Femur (tissue), 1 donor: ENCODE data around the gene KLKB1.
"Not testable (repeated sequence)": the region's sequence is repeated elsewhere in the genome, so short reads cannot be mapped to it uniquely, and the experiment has no call there.

Experiments used
- DNase-seq: peaks from one replicate; pipeline ENCODE4 v3.0.0-alpha.2; 2017

Gene KLKB1

DNA sequence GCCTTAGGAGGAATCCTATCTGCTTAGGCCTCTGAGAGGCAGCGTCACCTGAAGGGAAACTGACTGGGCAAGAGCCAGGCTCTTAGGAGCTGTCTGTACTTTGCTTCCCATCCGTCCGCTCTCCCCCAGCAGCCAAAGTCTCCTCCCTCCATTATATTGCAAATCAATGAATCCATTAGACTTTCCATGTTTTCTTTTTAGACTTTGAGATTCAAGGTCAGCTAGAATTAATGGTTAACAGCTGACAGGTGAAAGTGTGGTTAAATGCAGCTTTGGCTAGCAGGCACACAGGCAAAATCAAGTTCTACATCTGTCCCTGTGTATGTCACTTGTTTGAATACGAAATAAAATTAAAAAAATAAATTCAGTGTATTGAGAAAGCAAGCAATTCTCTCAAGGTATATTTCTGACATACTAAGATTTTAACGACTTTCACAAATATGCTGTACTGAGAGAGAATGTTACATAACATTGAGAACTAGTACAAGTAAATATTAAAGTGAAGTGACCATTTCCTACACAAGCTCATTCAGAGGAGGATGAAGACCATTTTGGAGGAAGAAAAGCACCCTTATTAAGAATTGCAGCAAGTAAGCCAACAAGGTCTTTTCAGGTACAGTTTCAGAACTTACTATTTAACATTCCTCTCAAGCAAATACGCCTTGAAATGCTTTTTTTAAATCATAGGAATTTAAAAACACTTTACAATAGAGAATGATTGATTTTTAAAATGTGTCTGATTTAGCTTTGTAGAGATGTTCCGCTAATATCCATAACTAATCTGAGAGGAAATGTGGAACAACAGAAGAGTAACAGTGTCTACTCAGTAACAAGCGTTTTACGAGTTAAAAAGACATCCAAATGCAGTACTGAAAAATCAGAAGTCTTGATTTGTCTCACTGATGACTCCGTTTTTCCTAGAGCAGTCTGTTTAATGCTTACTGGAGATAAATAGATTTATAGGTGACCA, 38.7 kb downstream of the KLKB1 start, which contains the start of gene F11:
TSS of gene F11 (plus strand) at position 507 of the 970 bp plus-strand sequence. CDS start 948 bp downstream, outside the sequence.
- DNase-seq: no peak

DNA sequence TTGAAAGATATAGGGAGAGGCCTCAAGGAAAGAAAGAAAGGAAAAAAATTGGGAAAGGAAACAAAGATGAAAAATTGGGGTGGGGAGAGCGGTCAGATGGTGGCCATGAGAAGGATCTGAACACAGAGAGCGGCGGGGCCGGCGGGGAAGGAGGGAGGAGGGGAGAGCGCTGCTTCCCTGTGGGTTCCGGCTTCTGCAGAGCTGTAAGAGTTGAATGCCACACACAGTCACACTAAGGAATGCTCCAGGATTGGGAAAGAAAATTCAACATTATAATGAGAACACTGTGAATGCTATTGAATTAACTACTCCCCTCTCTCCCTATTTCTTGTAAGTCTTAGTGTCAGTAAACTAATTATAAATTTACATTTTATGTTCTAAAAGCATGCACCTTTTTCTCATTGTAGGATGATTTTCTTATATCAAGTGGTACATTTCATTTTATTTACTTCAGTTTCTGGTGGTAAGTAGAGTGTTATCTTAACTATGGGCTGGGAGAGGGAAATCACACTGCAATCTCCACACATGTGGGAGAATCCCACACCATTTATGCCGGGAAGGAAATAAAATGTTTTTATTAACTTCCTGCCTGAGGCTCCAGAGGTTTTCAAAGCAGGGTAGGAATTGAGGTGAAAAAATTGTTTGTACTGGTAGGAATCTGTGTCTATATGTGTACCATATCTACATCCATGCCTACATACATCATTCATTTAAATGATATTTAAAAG, 39.6 kb downstream of the KLKB1 start:
- no peak for DNase-seq

DNA sequence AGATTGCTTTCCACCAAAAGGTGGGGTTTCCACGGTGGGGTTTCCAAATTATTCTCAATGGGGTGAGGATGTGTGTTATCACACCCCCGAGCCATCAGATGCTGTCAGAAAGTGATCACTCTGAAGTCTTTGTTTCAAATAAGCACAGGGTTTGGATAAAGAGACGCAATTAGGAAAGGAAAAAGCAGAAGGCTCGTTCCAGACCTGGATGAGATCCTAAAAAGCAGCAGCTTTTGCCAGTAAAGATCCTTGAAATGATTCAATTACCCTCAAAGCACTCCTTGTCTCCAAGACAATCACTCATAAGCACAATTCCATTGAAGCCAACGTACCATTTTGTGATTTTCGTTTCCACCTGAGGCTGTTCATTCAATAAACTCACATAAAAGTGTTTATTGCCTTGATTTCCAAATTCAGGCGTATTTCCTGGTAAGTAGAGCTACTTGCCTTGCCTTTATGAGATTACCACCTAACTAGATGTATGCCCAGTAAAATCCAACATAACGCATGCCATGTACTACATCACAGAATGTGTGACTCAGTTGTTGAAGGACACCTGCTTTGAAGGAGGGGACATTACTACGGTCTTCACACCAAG, 43.9 kb downstream of the KLKB1 start:
- no peak for DNase-seq

DNA sequence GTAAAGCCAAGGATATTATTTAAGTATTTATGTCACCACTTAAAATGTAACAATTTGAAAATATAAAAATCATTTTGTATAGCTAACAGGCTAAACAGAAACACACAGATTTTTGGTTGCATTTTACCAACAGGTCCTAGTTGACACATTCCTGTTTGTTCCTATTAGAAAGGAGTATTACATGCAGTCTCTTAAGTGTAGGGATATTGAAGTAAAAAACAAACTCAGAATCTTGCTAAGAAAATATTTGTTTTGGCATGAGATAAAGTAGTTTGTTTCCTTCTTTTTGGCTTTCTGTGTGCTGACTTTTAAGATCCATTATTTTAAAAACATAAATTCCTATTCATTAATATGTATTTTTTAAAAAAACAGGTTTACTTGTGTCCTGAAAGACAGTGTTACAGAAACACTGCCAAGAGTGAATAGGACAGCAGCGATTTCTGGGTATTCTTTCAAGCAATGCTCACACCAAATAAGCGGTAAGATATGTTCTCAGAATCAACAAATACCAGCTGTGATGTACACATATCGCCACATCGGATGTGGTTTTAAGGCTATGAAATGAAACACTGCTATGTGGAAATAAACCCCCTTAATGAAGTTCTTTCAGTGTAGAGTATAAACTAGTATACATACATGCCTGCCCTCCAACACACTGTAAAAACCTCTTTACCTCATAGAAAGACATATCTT, 45.5 kb downstream of the KLKB1 start:
- DNase-seq: no peak

DNA sequence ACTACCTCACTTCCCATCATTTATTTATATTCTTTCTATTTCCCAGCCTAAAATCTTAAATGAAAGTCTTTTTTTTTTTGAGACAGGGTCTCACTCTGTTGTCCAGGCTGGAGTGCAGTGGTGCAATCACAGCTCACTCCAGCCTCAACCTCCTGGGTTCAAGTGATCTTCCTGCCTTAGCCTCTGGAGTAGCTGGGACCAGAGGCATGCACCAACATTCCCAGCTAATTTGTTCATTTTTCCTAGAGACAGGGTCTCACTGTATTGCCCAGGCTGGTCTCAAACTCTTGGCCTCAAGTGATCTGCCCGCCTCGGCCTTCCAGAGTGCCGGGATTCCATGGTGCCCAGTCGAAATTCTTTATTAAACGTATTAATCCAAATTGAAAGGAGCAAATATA, 46.1 kb downstream of the KLKB1 start:
- DNase-seq: not testable (repeated sequence)

DNA sequence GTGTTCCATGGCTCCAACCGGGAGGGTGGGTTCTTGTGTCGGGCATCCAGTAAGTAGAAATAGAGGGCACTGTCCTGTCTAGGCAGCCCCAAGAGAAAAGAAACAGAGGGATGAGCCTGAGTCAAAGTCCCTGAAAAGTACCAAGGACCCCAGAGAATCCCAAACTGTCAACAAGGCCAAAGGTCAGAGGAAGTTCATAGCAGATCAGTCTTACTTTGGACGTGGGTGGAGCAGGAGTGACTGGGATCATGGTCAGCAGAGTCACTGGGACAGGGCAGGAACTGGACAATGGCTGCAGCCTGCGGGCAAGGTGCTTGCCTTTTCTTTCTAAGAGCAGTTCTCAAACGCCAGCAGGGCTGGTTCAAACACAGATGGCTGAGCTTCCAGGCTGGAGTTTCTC, 56.0 kb downstream of the KLKB1 start:
- no peak for DNase-seq

DNA sequence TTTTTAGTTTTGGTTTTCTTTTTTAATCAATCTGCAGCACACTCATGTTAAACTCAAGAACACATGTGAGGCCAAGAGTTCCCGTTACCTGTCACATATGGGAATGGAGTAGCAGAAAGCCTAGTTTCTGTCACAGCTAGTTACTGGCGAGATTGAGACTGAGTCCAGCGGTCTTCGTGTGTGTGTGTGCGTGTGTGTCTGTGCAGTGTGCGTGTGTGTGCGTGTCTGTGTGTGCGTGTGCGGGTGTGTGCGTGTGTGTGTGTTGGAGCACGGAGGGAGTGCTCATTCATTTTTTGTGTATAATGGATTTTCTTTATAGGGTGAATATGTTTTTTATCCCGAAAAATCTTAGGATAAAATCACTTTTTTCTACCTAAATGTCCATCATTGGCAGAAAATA, 57.8 kb downstream of the KLKB1 start:
- DNase-seq: no peak

DNA sequence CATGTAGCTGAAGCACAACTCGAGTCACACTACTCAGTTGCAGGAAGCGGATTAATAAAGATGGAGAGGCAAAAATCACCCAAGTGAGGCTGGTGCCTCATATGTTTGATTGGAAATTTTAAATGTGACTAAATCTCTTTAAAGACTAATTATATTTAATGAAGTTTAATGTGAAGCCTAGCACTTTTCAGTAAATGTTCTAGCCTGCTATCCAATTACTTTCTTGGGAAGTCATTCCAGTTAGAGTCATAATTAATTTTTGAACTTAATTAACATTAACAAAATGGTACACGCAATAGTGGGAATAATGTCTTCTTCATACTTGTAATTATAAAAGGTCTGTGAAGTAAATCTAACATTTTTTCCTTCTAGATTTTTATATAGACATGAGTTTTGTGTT, 59.3 kb downstream of the KLKB1 start:
- DNase-seq: no peak

DNA sequence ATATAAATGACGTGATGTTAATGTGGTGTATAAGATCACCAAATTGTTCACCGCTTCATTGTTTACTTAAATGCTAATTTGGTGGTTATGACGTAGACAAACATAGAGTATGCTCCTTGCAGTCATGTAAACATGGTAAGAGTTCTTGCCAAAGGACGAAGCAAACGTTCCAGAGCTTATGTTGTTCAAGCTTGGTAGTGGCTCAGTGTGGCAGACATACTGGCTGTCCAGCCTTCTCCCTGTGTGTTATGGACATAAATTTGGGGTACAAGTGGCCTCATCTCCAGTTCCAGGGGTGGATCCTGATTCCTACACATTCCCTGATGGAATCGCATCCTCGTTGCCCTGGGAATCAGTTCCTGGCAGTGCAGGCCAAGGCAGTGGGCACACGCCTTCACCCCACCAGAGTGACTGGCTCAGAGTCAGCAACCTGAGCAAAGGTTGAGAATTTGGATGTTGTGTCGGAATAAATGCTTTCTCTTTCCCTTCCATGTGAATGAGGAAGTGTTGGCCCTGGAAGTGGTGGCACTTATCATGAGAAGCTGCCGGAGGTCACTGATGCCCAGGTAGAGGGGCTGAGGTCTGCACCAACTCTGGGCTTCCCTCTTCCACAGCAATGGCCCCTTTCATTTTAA, 64.1 kb downstream of the KLKB1 start:
- no peak for DNase-seq

DNA sequence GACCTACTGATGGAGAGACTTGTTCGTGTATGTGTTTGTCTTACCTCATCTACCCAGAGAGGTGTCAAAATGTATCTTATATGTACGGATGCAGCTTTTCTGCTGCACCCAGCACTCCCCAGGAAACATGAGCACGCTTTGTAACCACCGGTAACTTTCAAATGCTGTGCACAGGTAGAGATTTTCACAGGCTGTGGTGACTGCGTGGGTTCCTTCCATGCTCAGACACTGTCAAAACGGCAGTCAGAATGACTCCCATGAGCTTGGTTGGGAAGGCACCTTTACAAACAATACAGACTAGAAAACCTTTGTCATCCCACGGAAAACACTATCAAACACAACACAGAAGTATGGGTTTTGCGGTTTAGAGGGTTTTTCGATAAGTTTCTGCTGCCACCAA, 66.9 kb downstream of the KLKB1 start:
- no peak for DNase-seq

DNA sequence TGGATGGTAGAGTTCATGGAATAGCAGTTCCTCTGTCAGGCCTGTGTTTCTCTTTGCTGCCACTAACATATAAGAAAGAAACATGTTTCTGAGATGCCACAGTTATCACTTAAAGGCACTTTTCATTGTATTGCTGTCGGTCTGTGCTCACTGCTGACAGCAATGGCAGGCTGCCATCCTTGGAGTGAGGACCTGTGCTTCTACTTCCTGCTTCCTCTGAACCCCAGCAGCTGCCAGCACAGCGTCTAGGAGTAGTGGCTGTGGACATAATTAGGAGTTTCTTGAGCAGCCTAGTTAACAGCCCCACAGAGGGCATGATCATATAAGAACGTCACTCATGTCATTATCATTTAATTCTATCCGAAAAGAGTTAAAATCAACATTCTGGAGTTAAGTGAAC, 69.2 kb downstream of the KLKB1 start:
- DNase-seq: no peak

DNA sequence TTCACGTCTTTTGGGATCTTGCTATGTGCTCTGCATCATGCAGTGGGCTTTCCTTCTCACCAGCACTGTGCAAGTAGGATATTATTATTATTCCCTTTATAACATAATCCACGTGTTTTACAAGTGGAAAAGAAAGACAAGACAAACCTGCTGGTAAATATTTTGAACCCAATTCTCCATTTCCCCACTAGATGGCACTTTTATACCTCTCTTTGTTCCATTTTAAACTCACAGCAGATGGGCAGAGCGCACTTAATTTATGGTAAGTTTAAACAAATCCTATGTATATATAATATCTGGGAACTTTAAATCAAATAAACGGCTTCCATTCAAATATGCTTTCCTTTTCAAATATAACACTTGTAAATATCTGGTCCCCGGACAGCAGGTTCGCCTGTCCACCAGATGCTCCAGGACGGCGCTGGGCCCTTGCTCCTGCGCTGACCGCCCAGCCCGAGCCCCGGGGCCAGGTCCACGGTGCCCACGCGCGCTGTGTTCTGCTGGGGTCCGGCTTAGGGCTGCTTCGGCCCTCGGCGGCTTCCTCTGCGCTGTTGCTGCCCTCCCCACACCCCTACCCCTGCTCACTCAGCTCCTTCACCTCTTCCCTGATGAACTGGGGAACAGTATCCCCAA, 69.8 kb downstream of the KLKB1 start:
- DNase-seq: no peak

DNA sequence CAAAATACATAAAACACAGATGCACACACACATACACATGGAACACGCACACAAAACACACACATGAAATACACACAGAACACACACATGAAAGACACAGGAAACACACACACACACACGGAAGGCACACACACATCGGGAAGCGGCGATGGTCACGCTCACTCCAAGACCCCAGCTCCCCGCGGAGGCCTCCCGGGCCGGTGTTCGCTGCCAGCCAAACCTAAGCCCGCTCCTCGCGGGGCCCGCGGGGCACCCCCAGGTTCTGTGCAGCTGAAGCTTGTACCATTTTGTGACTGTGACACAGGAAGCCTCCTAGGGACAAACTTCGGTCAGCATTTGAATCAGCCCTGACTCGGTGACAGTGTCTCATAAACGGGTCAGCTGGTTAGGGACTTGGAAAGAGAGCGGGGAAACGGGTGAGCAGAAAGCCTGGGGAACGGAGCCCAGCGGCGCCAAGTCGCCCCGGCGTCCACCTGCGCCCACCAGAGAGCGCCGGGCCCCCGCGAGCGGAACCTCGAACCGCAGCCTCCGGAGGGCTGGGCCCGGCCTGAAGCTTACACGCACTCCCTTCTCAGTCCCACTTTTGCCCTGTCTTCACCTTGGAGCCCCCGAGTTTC, 70.8 kb downstream of the KLKB1 start:
- DNase-seq: no peak

DNA sequence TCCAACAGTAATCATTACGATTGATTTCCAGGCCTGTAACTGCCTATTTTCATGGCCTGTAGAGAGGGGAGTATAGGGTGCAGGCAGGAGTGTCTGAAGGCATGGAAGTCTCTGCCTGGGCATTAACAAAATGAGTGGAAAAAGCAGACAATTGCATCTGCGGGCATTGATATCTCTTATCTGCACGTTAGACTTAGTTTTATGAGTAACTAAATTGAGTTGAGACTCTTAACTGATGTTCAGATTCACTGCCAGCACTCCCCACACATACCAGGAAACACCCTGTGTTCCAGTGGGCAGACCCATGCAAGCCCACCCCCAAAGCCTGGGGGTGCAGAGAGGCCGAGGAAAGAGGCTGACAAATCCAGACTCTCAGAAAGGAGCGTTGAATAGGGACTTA, 72.0 kb downstream of the KLKB1 start:
- no peak for DNase-seq

DNA sequence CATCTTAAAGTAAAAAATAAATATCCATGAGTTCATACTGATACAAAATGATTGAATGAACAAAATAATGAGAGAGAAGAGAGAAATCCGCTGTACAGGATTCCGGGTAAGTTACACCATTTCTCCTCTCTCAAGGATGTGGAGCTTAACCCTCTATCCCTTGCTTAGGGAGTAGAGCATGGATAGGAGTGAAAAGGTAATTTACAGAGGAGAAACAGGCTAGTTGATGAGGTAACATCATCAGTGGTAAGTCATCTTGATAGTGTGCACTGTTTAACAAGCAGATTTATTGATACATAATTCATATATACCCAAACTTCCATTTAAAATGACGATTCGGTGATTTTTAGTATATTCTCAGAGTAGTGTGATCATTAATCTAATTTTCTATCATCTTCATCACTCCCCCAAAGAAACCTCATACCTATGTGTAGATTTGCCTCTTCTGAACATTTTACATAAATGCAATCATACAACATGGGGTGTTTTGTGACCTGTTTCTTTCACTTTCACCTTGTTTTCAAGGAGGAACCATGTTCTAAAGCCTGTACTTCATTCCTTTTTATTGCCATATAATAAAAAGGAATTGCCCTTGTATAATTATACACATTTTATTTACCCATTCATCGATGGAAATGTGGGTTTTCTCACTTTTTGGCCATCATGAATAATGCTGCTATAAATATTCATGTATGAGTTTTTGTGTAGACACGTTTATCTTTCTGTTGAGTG, 73.5 kb downstream of the KLKB1 start:
- no peak for DNase-seq

DNA sequence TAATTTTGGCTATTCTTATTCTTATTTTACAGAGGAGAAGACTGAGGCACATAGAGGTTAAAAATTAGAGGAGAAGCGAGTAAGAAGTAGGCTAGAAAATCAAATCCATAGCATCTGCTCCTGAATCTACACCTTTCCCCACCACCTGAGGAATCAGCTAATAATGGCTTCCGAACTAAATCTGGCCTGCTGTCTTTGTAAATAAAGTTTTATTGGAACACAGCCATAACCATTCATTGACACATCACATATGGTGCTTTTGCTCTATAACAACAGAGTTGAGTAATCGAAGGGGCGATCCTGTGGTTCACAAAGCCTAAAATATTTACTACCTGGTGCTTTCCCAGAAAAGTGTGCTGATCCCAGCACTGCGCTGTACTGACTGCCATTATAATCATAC, 76.9 kb downstream of the KLKB1 start:
- DNase-seq: no peak

DNA sequence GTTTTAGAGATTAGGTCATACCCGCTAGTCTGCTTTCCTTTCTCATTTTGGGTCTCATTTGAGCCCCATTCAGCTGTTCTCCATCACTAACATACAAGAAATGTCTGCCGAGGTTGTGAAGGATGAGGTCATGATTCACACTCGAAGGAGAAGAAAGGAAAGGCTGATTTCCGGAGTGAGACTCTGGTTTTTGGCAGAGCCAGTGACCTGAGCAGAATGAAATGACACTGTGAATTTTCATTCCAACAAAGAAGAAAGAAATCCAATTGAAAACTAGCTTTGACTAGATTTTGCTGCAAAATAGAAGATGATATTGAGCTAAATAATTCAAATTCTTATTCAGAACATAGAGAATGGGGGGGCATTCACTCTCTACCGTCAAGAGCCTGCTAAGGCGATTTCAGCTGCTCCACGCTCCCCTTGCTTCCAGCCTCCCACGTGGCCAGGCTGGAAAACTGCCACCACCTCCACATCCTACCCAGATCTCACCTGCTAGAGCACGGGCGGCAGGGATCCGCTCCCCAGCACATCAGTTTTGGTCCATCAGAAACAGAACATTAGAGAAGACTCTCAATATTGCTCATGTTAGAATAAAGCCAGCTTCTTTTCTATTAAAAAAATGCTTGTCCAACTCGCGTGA, 77.7 kb downstream of the KLKB1 start:
- no peak for DNase-seq

DNA sequence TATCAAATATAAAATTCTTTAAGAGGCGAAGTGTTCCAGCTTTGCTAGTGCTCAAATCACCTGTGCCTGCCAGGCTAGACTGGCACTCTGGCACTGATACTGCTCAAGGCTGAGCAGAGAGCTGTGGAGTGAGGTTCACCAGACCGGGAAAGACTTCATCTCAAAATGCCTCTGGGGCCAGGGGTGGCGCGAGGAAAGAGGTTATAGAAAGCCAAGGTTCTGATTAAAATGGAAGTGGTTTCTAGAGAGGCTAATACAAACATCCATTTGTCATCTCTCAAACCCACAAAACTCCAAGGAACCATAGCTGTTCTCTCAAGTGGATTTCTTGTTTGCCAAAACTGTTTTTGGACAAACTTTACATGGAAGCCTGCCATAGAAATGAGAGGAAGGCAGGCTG, 80.2 kb downstream of the KLKB1 start:
- DNase-seq: peak; percentile 27

DNA sequence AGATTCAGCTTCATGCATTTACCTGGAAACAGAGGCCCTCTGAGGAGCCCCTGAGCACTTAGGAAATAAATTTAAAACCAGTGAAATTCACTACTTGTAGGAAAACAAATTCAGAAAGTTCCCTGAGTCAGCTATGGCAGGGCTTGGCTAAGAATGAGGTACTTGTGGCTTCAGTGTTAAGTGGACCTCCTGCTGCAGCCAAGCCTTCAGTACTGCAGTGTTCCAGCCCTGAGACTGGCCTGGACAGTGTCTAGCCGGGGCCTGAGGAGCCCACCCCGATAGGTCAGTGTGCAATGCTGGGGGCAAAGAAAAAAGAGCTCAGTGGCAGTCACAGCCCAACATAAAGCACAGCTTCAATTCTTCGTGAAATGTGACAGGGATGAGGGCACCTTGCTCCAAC, 80.6 kb downstream of the KLKB1 start:
- peak; percentile 35 for DNase-seq
